Ovary (tissue), 9 donors: ENCODE measurements around the gene RMND5B. TPM values are rescaled to one million over a fixed set of nuclear protein-coding genes. Genes with fewer than 3 reads are reported as not detected.

Source experiments
- DNase-seq, 5 donors: peaks; one replicate each; pipeline ENCODE4 v3.0.0-alpha.2; 2019 to 2020
- H3K27ac ChIP-seq, 2 donors: fragments of 200-600 bp; one replicate each; pipeline versions ENCODE4 v1.5.1 to v1.8.0; 2019 to 2022
- H3K27me3 ChIP-seq: fragments of 200-600 bp; one replicate; pipeline ENCODE4 v1.8.0; 2022
- H3K36me3 ChIP-seq: fragments of 200-600 bp; sonication (generic); one replicate; pipeline ENCODE4 v1.5.1; 2019
- H3K4me1 ChIP-seq: one replicate; pipeline ENCODE4 v1.8.1; 2013; ENCODE audit warnings: mild to moderate bottlenecking, moderate library complexity; ENCODE audit not compliant: insufficient read depth
- H3K4me3 ChIP-seq: fragments of 200-600 bp; sonication (generic); one replicate; pipeline ENCODE4 v1.5.1; 2017
- H3K9me3 ChIP-seq, 2 donors: fragments of 200-600 bp in 1 of 2; sonication (generic) in 1 of 2; one replicate each; pipeline versions ENCODE4 v1.5.1 to v1.8.1; 2013 to 2019; ENCODE audit warnings: mild to moderate bottlenecking in 1 of 2, moderate library complexity in 1 of 2
- CTCF ChIP-seq, 3 donors: fragments of 450-650 bp in 2 of 3; fragments of 200-600 bp in 1 of 3; IDR thresholded peaks; one replicate each; pipeline versions ENCODE4 v1.5.1 to v1.8.0; 2016 to 2022; ENCODE audit warnings: antibody characterized with exemption in 3 of 3, mild to moderate bottlenecking in 1 of 3
- EP300 ChIP-seq: sonication (generic); formaldehyde crosslinking; IDR thresholded peaks from one replicate; pipeline ENCODE4 v1.6.1; 2017; ENCODE audit warnings: antibody characterized with exemption
- POLR2A ChIP-seq: fragments of 450-650 bp; IDR thresholded peaks from one replicate; pipeline ENCODE4 v1.6.1; 2017; ENCODE audit warnings: antibody characterized with exemption, mild to moderate bottlenecking, moderate library complexity
- WGBS, 3 donors: extraction: QIAGEN DNeasy Blood & Tissue Kit in 1 of 3; methylation state at CpG; one replicate each; pipeline versions ENCODE4 v1.1.5 to v1.1.7; 2013 to 2017; 5-methylcytosine and 5-hydroxymethylcytosine counted together
- intact Hi-C, 4 donors: fragments of 100-400 bp; cut with DNase I; formaldehyde crosslinking; loops; one replicate each; pipeline versions ENCODE4 v1.11.0 to v1.15.1; 2022 to 2023
- polyA plus RNA-seq, 2 donors: library from polyadenylated mRNA; stranded (reverse); fragments of 200-250 nt in 1 of 2; fragments of 350-450 nt in 1 of 2; fragmentation: Illumina TruSeq in 1 of 2; extraction: RNeasy Lipid Tissue Mini Kit (QIAGEN cat#74804) in 1 of 2; gene quantifications; one replicate each; pipeline ENCODE4 v1.2.3, GENCODE V29; 2013 to 2014
- total RNA-seq, 7 donors: library from RNA; depleted of rRNA in 2 of 7; stranded (reverse); fragments of >200 nt in 2 of 7; fragmentation: NEBNext Ultra II Directional in 3 of 7; extraction: Animal tissue kit (Norgen Biotek cat#: 25700) in 3 of 7; gene quantifications; one replicate each; pipeline versions ENCODE4 v1.1.0 to v1.2.4, GENCODE V29; 2016 to 2023
- donor health status: DM: no; HTN: no; CAD: no; lungs with moderate emphysema.
- donor health status: DM: no; HTN: no; CAD: no.
- donor health status: Bipolar disorder and iron deficiency.
- donor health status: DM: yes; HTN: yes; CAD: no.
- donor health status: DM: no; HTN: no; CAD: no.
- donor health status: DM: yes; HTN: yes; CAD: no.

The RMND5B gene
- total and polyA plus RNA-seq, 9 donors = 13.8 to 43.2 (median 31.2) TPM

GRCh38 chr5:178106086-178106485, 24.7 kb upstream of the RMND5B start:
- Histone ChIP-seq H3K4me3 (no peak overlapping the region), H3K27me3 (no peaks in the 10 kb centered on the region), H3K36me3 (no peaks in the 10 kb centered on the region), H3K27ac (no peak overlapping the region), H3K4me1 (no peaks in the 10 kb centered on the region), H3K9me3 (no peaks in the 10 kb centered on the region)
- TF ChIP-seq CTCF (IDR thresholded peaks at IDR 0.05) (no peak), POLR2A (no peak), EP300 (no peak)
- intact Hi-C loops = no loop called here
- no peak for DNase-seq
- 62 to 67% (median 65%) methylated on average over 4 of the region's 4 CpGs for WGBS, 3 donors

DNA sequence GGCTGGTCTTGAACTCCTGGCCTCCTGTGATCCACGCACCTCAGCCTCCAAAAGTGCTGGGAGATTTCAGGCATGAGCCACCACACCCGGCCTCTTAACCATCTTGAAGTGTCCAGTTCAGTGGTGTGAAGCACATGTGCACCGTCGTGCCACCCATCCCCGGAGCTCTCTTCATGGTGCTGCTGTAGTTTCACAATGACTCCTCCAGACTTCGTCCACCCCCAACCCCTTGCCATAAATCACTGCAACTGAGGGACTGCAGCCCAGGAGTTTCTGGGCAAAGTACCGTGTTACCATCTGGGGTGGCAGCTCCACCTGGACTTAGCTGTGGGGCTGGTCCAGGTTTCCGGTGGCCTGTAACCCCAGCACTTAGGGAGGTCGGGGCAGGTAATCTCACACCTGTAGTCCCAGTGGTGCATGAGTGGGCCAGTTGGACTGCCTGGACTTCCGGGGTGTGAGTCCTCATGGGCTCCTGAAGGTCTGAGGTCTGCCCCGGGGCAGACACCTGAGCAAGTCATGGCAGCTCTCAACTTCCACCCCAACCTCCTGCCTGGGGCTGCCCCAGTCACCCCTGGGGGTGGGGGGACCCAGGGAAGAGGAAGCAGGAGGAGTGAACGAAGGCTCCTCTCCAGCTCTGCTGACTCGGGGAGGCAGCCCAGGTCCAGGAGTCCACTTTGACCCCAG, 24.1 kb upstream of the RMND5B start:
- TF ChIP-seq CTCF (IDR thresholded peaks at IDR 0.05) (no peak), POLR2A (no peak), EP300 (no peak)
- 58 to 66% (median 59%) methylated on average over 13 of the region's 13 CpGs for WGBS, 3 donors

GRCh38 chr5:178107756-178108310, 23.0 kb upstream of the RMND5B start:
- Histone ChIP-seq H3K9me3 (no peaks in the 10 kb centered on the region), H3K4me1 (no peaks in the 10 kb centered on the region), H3K4me3 (no peak overlapping the region), H3K27ac (no peak overlapping the region), H3K36me3 (no peaks in the 10 kb centered on the region), H3K27me3 (no peaks in the 10 kb centered on the region)
- no peak for DNase-seq
- intact Hi-C loops = no loop called here
- 30 to 38% (median 37%) methylated on average over 5 of the region's 5 CpGs for WGBS, 3 donors
- TF ChIP-seq POLR2A (no peak), EP300 (no peak), CTCF (IDR thresholded peaks at IDR 0.05) (no peak)

More for the DNA sequence above, 24.1 kb upstream of the RMND5B start:
- H3K27ac ChIP-seq = no peak overlapping the region
- no peaks in the 10 kb centered on the region for H3K36me3 ChIP-seq
- H3K9me3 ChIP-seq = no peaks in the 10 kb centered on the region
- H3K27me3 ChIP-seq = no peaks in the 10 kb centered on the region
- no peak overlapping the region for H3K4me3 ChIP-seq
- intact Hi-C loops = no loop called here
- no peak for DNase-seq
- H3K4me1 ChIP-seq = no peaks in the 10 kb centered on the region

DNA sequence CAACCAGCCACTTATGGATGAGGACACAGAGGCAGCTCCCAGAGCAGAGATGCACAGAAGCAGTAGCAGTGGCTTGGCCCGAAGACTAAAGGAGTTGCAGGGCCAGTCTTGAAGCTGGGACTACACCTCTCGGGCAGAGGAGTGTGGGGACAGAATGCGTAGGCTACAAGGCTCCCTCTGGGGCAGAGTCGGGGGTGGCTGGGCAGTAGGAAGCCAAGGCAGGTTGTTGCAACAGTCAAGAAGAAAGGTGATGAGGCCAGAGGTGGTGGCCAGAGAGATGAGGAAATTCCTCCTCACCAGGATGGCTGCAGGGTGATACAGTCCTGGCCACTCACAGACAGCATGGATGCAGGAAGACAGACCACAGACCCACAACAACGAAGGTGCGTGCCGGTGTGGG, 22.4 kb upstream of the RMND5B start:
- Histone ChIP-seq H3K9me3 (no peaks in the 10 kb centered on the region), H3K27ac (no peak overlapping the region), H3K36me3 (no peaks in the 10 kb centered on the region), H3K4me3 (no peak overlapping the region), H3K4me1 (no peaks in the 10 kb centered on the region), H3K27me3 (no peaks in the 10 kb centered on the region)
- intact Hi-C loops = no loop called here
- TF ChIP-seq CTCF (IDR thresholded peaks at IDR 0.05) (no peak), EP300 (no peak), POLR2A (no peak)
- DNase-seq = no peak
- 85 to 90% (median 87%) methylated on average over 7 of the region's 7 CpGs for WGBS, 3 donors
